ENCODE data around the gene ASTN2.

ASTN2 gene

DNA sequence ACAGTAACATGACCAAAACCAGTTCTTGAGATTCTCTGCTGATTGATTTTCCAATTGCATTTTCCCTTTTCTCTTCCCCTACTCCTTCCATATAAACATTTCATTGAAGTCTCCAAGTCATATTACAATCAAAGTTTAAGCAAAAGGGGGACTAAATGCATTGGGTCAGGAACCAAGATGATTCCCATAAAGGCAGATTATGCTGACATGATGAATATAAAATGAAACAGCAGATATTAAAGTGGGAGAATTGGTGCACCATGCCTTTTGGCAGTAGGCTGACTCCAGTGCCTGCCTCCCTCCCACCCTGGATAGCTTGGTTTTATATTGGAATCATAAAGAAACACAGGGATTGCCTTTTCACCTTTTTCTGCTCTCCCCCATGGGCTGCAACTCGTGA lies 118.4 kb downstream of the ASTN2 start:
- DNase-seq, result no peak

DNA sequence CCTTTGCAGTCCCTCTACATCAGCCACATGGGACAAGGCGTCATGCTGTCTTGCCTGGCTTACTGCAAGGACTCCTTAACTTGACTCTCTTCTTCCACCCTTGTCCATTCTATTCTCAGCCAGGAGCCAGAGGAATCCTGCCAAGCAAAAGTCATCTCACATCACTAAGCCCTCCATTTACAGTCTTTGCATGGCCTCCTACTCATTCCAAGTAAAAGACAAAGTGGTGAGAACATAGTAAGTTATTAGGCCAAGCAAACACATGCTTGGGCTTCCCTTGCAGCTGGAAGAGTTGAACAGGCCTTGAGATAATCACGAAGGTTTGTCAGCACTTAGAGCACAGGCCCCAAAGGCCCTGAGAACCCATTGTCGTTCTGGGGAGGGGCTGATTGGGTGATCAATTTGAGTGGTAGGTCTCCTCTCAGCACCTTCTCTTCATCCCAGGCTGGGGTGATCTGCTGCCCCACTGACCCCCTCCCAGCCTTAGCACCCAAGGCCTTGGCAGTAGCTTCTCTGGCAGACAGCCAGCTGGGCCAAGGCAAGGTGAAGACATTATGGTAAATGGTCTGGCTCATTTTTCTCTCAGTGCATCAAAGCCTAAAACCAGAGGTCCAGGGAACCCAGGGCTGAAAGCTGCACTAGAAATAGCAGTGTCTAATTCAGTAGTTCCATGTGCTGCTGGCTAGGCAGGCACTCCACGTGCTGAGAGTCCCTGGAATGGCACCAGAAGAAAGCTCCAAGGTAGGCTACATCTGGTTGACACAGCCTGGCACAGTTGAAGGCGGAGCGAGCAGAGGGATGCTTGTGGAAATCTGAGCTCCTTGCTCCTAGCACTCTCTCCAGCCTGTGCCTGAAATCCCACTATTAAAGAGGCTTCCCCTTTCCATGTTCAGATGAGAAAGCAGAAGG lies 121.4 kb downstream of the ASTN2 start:
- no peak for DNase-seq

DNA sequence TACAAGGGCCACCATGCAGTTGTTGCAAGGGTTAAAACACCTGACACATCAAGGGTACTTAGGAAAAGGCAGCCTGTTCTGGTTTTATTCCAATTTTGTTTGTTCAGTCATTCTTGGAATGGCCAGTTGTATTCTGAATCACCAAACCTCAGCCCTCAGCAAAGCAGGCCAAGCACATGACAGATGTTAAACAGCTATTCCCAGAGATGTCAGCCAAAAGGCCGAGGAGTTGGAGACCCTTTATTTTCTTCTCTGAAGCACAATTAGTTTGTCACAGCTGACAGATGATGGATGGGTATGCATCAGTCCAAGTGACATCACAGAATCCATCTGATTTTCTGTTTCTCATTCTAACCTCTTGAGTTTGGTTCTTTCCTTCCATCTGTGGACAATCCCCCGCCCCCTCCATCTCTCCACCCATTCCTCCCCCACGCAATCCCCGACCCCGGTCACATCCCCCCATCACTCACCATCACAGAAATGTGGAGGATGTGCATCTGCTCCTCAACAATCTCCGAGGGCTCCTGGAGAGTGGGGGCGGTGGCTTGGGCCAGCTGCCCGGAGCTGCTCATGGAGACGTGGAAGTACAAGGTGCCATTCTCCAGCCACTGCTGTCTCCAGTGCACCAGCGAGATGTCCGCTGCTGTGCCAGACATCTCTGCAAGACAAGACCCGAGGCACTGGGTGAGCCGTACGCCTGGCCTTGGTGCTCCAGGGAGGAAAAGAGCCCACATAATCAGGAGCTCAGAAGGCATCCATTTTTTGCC lies 123.8 kb downstream of the ASTN2 start:
- peak; percentile 18 for DNase-seq

DNA sequence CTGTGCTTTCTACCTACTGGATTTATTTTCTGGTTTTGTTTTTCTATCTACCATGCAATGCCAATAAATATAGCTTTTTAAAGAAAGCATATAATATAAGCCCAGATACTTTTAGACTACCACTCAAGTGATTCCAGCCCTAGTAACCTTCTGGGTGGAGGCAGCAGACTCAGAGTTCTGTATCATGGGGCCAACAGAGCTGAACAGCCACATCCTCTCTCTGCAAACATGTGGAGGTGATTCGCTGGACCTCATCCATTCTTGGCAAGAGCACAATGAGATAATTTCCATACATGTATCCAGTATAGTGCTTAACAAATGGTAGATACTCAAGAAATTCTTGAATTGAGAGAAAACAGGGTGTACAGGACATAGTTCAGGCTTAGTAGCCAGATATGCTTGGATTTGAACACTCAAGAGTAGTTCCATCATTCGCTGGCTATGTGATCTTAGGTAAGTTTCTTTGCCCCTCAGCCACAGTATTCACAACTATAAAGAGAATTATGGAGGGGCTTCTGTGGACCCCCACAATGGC lies 124.5 kb downstream of the ASTN2 start:
- DNase-seq, result no peak

DNA sequence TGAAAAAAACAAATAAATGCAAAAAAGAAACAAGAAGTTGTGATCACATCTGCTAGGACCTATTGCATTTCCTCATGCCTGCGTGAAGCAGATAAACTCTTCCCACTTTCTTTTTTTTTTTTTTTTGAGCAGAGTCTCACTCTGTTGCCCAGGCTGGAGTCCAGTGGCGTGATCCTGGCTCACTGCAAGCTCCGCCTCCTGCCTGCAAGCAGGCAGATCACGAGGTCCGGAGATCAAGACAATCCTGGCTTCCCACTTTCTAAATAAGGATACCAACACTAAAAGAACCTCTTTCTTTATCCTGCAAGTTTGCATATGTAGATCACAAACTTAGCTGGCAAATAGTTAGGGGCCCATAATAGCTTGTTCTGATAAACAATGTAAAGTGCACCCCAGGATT lies 128.6 kb downstream of the ASTN2 start:
- no peak for DNase-seq

DNA sequence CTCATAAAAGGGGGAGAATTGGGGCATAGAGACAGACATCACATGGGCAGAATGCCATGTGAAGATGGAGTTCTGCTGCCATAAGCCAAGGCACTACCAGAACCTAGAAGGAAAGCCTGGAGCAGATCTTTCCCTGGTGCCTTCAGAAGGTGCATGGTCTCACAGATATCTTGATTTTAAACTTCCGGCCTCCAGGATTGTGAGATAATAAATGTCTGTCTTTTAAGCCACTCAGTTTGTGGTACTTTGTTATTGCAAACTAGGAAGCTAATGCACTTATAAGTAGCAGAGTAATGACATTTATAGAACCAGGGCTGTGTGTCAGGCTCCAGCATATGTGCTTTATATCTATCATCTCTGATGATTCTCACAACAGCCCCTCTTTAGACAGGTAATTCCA lies 130.4 kb downstream of the ASTN2 start:
- no peak for DNase-seq

DNA sequence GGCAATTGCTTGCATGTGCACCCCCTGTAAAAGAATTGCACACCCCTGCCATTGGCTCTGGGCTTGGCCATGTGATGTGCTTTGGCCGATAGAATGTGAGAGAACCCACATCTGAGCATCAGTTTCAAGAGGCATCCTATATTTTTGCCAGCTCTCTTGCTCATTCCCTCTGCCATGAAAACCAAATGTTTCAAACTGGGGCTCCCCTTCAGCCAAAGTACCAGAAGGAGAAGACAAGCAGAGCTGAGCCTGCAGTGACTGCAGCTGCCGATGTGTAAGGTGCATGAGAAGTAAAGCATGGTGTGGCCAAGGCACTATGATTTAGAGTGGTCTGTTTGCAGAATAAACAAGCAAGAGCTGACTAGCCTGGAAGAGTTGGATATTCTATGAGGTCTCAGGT lies 132.3 kb downstream of the ASTN2 start:
- no peak for DNase-seq

DNA sequence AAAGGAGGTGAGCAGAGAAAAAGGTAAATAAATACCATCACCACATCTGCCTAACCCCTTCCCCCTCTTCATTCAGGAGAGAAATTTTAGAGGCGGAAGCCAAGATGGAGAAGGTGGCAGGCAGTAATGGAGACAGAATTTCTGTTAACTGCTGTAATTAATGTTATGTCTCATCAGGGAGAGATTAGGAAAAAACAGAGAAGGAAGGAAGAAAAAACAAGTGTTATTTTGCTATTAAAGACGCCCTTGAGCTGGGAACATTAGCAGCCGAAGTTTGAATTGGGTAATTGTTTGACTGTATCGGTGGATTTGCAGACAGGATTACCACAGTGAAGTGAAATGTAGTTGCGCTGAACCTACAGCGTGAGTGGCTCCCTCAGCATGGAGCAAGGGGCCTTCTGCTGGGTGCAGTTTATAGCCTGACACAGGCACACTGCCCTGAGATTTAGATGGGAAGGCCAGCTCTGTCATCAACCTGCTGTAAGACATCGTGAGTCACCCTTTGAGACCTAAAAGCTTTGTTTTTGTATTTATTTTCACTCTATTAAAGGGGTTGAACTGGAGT lies 136.3 kb downstream of the ASTN2 start:
- peak; percentile 23 for DNase-seq

DNA sequence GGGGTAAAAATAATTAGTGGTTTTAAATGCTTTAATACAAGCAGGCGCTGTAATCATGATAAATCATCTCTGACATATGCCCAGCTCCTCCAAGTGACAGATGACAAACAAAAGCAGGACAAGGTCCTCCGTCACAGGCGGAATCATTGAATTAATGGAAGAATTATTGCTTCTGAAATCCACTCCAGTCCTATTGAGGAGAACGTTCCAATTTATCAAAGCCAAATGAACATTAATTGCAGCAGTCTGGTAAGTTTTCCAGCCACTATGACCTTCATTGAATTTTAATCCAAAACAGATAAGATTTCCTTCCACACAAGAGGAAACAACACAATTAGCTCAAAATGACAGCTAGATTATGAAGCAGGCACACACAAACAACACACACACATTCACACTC lies 136.8 kb downstream of the ASTN2 start:
- peak; percentile 23 for DNase-seq

DNA sequence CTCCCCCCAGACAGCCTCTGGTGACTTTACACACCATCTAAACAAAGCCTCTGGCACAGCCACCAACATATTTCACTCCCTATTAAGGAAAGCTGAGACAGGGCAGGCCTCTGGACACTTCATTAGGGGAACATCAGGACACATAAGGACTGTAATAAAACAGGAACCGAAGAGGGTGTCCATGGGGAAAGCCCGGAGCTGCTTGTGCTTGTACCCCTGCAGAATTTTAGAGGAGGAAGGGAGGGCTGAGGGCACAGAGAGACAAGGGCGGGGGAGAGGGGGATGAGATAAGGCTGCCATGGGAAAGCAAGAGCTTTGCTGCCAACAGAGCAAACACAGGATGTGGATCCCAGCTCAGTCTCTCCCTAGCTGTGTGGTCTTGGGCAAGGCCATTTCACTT lies 138.4 kb downstream of the ASTN2 start:
- no peak for DNase-seq

DNA sequence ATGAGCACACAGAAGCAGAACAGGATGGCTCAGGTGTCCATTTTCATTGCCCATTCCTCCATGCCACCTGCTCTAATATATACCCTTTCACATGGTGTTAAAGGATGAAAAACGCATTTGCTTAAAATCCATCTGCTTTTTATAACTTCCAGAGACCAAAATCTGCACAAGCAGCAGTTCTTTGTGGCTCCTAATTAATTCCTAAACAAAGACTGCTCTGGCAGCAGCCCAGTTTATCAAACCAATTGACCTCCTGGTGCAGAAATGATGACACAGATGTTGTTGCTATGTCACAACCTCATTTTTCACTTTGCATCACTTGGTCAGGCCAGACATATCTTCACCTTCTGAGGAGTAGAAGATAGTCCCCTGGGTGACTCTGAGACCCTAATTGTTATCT lies 141.2 kb downstream of the ASTN2 start:
- no peak for DNase-seq

DNA sequence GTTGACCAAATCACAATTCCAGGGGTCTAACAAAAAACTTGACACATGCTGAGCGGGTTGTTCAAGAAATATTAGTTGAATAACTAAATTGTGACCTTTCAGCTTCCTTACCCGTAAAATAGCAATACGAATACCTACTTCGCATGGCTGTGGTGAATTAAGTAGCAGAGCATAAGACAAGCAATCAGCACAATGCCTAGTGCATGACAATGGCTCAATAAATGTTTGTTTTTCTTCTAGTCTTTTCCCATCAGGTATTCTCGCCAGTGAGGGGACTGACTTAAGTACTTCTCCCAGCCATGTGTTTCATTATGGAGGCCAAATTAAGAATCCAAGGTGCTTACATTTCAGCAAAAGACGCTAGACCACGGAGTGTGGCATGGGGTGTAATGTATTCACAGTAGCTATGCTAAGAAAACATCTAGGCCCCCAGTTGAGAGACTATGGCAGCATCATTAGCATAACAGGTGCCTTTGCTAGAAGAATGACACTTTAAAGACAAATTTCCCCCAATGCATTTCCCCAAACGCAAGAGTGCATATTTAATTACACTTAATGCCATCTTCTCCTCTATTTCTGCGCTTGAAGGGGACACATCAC lies 145.9 kb downstream of the ASTN2 start:
- no peak for DNase-seq

DNA sequence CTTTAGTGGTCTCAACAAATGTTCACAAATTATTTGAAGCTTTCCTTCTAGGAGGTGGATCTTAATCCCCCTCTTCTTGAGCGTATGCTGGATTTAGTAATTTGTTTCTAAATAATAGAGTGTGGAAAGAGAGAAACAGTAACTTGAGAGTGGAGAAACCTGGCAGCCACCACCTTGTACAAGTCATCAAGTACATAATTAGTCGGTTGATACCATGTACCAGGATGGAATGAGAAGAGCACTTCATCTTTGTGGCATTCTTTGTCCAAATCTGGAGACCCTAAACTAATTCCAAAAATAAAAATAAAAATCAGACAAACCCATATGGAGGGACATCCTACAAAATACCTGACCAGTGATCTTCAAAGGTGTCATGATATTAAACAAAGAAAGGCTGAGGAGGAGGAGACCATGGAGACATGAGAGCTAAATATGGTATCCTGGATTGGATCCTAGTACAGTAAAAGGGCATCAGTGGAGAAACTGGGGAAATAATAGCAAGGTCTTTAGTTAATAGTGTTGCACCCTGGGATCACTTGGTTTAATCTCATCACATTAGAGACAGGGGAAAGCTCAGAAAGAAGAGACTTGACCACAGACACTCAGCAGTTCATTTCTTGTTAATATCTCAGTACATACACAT lies 147.9 kb downstream of the ASTN2 start:
- no peak for DNase-seq

DNA sequence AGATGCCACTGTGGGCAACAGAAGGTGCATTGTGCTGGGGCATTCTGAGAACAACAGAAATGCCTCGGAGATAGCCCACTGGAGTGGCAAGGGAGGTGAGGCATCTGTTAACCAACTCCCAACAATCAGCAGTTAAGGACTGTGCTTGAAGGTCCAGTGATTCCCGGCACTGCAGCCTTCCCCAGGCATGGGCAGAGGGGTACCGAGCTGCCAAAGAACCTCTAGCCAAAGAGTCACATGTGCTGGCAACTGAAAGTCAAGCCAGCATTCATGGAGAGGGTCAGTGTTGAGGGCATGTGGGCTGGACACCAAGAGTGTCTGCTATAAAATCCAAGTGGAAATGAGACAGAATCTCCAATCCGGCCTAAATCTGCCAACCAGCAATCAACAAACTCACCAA lies 149.6 kb downstream of the ASTN2 start:
- no peak for DNase-seq

DNA sequence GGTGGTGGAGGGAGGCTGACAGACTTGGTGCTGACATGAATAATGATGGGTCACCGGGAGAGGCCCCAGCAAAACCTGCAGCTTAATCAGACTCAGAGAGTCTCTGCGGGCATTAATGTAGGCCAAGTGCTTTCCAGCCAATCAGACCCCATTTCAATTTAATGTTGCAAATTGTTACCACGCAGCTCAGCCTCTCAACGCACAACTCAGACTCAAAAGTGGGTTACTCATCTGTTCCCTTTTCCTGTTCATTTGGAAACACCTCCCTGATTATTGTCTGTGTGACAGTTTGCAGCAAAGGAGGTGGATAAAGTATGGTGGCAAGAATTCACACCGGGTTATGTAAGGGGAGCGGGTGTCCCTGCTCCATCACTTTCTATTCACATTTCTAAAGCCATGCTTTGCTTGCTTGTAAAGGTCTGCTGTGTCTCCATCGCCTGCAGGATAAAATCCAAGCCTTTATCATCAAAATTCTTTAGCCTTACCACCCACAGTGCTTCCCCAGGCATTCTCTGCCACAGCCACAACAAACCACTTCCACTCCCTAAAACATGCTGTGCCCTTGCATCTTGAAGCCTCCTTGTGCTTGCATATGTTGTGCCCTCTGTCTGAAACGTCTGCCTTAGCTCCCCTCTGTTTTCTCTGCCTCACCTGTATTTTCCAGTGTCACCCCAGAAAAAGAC lies 156.5 kb downstream of the ASTN2 start:
- DNase-seq, result peak; percentile 45

DNA sequence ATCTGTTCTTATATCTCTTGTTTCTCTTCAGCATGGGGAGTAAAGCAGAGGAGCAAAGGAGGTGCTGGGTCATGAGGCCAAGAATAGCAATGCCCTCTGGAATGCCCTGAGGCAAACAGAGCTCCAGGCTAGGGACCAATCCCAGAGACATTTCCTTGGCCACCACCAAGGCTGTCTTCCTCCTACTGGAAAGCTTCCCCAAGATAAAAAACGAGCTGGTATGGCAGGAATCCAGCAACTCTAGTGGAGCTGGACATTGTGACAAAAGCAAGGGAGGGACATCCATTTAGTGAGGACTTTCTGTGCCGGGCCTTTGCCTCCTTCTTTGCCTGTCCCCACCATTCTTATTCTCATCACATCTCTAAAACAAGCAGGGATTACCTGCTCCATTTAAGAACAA lies 161.6 kb downstream of the ASTN2 start:
- DNase-seq, result no peak

DNA sequence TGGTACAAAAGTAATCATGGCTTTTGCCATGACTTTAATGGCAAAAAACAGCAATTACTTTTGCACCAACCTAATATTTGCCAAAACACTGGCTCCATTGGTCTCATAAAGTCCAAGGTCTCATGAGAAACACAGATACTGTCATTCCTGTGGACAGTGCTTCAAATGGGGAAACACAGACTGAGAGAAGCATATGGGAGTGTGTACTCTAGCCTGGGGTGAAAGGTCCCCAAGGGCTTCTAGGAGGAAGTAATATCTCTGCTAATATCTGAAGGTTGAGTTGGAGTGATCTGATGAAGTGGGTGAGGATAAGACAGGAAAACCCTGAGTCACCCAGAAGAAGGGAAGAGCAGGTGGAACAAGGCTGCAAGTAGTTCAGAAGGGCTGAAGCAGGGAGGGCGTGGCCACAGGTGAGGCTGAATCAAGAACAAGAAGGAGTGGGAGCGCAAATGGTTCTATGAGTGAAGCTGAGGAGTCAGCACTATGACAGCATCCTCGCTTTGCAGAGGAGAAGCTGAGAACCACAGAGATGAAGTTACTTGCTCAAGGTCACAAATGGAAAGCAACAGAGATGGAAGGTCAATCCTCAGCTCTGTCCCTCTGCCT lies 164.1 kb downstream of the ASTN2 start:
- DNase-seq, result no peak

DNA sequence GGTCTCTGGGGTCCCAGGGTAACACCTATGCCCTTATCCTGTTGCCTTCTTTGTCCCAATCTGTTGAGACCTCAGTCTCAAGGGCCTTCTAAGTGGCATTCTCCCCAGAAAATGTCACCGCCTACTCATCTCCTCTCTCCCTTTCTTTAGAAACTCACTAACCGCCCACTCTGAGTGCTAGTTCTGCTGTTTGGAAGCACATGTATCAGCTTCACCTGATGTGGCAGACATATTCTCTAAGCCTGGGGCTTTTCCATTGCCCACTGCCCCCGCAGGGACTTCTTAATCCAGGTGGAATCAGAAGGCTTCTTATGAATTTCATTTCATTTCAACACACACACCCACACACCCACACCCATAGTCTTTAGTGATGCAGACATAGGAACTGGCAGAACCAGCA lies 165.1 kb downstream of the ASTN2 start:
- DNase-seq, result no peak

DNA sequence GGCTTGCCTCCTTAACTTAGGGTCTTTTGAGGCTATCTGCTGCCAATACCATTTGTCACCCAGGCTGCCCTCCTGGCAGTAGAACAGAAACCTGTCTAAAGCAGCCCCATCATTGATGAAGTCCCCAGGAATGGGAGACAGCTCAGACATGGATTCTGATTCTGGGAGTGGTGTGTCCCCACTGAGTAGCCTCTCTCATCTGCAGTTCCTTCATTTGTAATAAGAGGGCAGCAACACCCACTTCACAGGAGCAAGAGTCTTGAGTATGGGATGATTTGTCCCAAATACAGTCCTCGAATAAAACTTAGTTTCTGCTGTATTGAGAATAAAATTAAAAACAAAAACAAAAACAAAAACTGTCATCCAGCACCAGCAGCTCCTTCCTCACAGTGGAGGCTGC lies 167.6 kb downstream of the ASTN2 start:
- peak; percentile 9 for DNase-seq

DNA sequence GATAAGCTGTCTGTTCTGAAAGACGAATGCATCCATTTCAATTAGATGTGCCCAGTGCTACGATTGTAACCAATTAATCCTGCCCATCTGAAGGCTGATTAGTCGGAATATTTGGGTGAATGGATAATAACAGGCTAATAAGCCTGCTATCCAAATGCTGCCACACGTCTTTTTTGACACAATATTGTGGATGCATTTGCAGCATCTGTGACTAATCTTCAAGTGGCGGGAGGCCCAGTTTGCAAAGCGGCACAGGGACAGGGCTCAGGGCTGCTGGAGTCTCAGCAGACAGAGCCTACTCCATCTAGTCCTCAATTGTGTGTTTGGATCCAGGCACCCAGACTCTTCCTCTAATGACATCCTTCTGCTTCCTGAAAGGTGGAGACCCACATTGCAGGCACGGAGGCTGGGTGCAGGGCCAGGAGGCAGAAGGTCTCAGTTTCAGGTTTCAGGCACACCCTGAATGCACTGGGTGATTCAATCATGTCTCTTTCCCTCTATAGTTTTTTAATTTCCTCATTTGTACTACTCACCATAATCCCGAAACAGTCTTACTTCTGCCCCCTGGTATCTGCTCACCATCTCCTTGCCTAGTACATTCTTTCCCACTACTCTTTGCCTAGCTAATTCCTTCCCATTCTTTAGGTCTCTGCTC lies 169.6 kb downstream of the ASTN2 start:
- DNase-seq, result no peak

DNA sequence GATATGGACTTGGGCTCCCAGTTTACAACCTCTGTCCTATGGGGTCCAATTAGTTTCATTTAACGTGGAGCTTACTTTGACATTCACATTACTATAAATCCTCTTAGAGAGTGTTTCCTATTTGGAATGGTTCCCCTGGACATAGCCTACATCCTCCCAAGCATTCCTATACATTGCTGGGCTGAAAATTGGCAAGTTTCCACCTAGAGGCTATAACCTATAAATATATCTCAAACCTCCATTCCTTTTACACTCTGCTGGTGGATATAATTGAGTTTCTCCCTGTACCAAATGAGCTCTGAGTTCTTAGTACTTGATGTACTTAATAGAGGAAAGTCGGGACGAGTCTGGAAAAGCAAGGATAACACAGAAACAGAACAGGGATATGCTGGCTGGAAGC lies 172.8 kb downstream of the ASTN2 start:
- no peak for DNase-seq

Measured in NCI-H2227 treated with DMSO at 0.1 percent for 48 hours (cell line).